Keratinocyte (primary cell): Measurements from ENCODE around the gene LMO3. TPM values are rescaled to one million over a fixed set of nuclear protein-coding genes. Genes with fewer than 3 reads are reported as not detected.

Source experiments
- DNase-seq: peaks from one replicate; pipeline ENCODE4 v3.0.0-alpha.2; 2011; ENCODE audit warnings: low read depth, missing footprints, low spot score
- FAIRE-seq: peaks from 2 replicates; lab custom pipeline; 2011; peaks lifted over from hg19 to GRCh38; lab: Jason Lieb, UNC
- H2AFZ ChIP-seq: 2 replicates; pipeline ENCODE4 v1.6.0; 2012; ENCODE audit warnings: low read length, control low read depth, inconsistent platforms; ENCODE audit not compliant: control insufficient read depth
- H3K27ac ChIP-seq: 2 replicates; pipeline ENCODE4 v1.5.1; 2011; ENCODE audit warnings: low read length; ENCODE audit not compliant: control insufficient read depth, insufficient read depth
- H3K27me3 ChIP-seq: 3 replicates; pipeline ENCODE4 v1.6.0; 2011; ENCODE audit warnings: low read length; ENCODE audit not compliant: control insufficient read depth, insufficient read depth; ENCODE audit errors: extremely low read depth
- H3K36me3 ChIP-seq, 2 experiments: 2 replicates in 1 of 2; 3 replicates in 1 of 2; pipeline ENCODE4 v1.5.1; 2011; ENCODE audit warnings: low read length in 2 of 2, mild to moderate bottlenecking in 1 of 2; ENCODE audit not compliant: control insufficient read depth in 2 of 2, insufficient read depth in 2 of 2; ENCODE audit errors: extremely low read depth in 1 of 2
- H3K4me1 ChIP-seq: 3 replicates; pipeline ENCODE4 v1.5.1; 2011; ENCODE audit warnings: low read length; ENCODE audit not compliant: control insufficient read depth, insufficient read depth; ENCODE audit errors: extremely low read depth
- H3K4me2 ChIP-seq: 3 replicates; pipeline ENCODE4 v1.6.0; 2011; ENCODE audit warnings: low read depth, low read length; ENCODE audit not compliant: control insufficient read depth, insufficient read depth; ENCODE audit errors: extremely low read depth
- H3K4me3 ChIP-seq, 3 experiments: fragments of 200-600 bp in 1 of 3; sonication (generic) in 1 of 3; 2 replicates in 2 of 3; 3 replicates in 1 of 3; pipeline ENCODE4 v1.5.1; 2011 to 2016; ENCODE audit warnings: low read length in 3 of 3, mild to moderate bottlenecking in 3 of 3, control low read depth in 2 of 3, inconsistent platforms in 1 of 3, low read depth in 1 of 3, mixed read lengths in 1 of 3, mixed run types in 1 of 3, moderate library complexity in 1 of 3; ENCODE audit not compliant: control insufficient read depth in 2 of 3, insufficient read depth in 2 of 3; ENCODE audit errors: extremely low read depth in 1 of 3
- H3K79me2 ChIP-seq: 2 replicates; pipeline ENCODE4 v1.6.0; 2012; ENCODE audit warnings: low read length; ENCODE audit not compliant: control insufficient read depth, insufficient read depth
- H3K9ac ChIP-seq: 3 replicates; pipeline ENCODE4 v1.6.0; 2011; ENCODE audit warnings: low read length; ENCODE audit not compliant: control insufficient read depth, insufficient read depth; ENCODE audit errors: extremely low read depth
- H3K9me1 ChIP-seq: 3 replicates; pipeline ENCODE4 v1.6.0; 2011; ENCODE audit warnings: low read length; ENCODE audit not compliant: control insufficient read depth, insufficient read depth; ENCODE audit errors: extremely low read depth
- H3K9me3 ChIP-seq: 2 replicates; pipeline ENCODE4 v1.5.1; 2012; ENCODE audit warnings: low read depth, low read length; ENCODE audit not compliant: control insufficient read depth
- H4K20me1 ChIP-seq: 3 replicates; pipeline ENCODE4 v1.6.0; 2011; ENCODE audit warnings: low read length; ENCODE audit not compliant: control insufficient read depth, insufficient read depth; ENCODE audit errors: extremely low read depth
- CTCF ChIP-seq, 3 experiments: IDR thresholded peaks in 1 of 3; conservative IDR thresholded peaks in 1 of 3; optimal IDR thresholded peaks in 1 of 3; 2 replicates in 2 of 3; 3 replicates in 1 of 3; pipeline versions ENCODE3 to v1.5.1; 2011; ENCODE audit warnings: low read length in 3 of 3, mild to moderate bottlenecking in 3 of 3, moderate library complexity in 2 of 3, control low read depth in 1 of 3, inconsistent platforms in 1 of 3; ENCODE audit not compliant: insufficient read depth in 2 of 3; ENCODE audit errors: extremely low read depth in 1 of 3
- EZH2 ChIP-seq: IDR thresholded peaks from one replicate; pipeline ENCODE4 v1.6.1; 2012; ENCODE audit warnings: inconsistent platforms, mild to moderate bottlenecking, low read length, moderate library complexity
- dilution Hi-C: fragments of 300-500 bp; cut with MboI; formaldehyde crosslinking; loops from one replicate; pipeline ENCODE4 v1.7.0; 2020; ENCODE audit warnings: low sequenced_read_pairs; ENCODE audit not compliant: extremely low pct_ligation_motif_present
- polyA plus RNA-seq, 5 experiments: library from polyadenylated mRNA; depleted of rRNA in 3 of 5; stranded (reverse) in 3 of 5; stranded (forward) in 1 of 5; unstranded in 1 of 5; fragments of >200 nt; gene quantifications; 1 replicate in 1 of 5; 2 replicates in 3 of 5; 3 replicates in 1 of 5; pipeline versions ENCODE4 v1.2.1 to v1.2.3, GENCODE V29; 2011 to 2012; ENCODE audit warnings: missing spikeins in 2 of 5, low read depth in 1 of 5, low replicate concordance in 1 of 5

Gene LMO3
- polyA plus RNA-seq, 1 donor (not counting 4 experiments of a cell fraction or from before 2014, with no cell fraction given), result not detected

- Histone ChIP-seq H3K9me1 (no peaks in the 10 kb centered on the region), H2AFZ (no peak overlapping the region), H3K9ac (no peak overlapping the region), H4K20me1 (no peaks in the 10 kb centered on the region), H3K9me3 (no peaks in the 10 kb centered on the region), H3K27ac (no peak overlapping the region), H3K4me3 (no peak overlapping the region), H3K79me2 (no peaks in the 10 kb centered on the region), H3K4me2 (no peak overlapping the region), H3K27me3 (peaks cover 36% of the 10 kb centered on the region), H3K4me1 (peaks cover 2% of the 10 kb centered on the region), H3K36me3 (no peaks in the 10 kb centered on the region)
- dilution Hi-C loops, result no loop called here
- TF ChIP-seq CTCF (optimal IDR thresholded peaks at IDR 0.05 in 1 of 3, IDR thresholded peaks at IDR 0.05 in 1 of 3, conservative IDR thresholded peaks at IDR 0.05 in 1 of 3; ENCODE audit: extremely low read depth in 1 of 3, insufficient read depth in 2 of 3, low read length in 3 of 3) (no peak), EZH2 (no peak)
- DNase-seq, result no peak
- no peak for FAIRE-seq
These were observed 3.5 kb downstream of the LMO3 start for GRCh38 chr12:16602412-16602811.

GRCh38 chr12:16600525-16600924, 5.4 kb downstream of the LMO3 start:
- H3K4me2 ChIP-seq, result no peak overlapping the region
- H3K9me3 ChIP-seq, result no peaks in the 10 kb centered on the region
- H3K4me3 ChIP-seq, result no peak overlapping the region
- no peak overlapping the region for H3K9ac ChIP-seq
- H3K27me3 ChIP-seq, result peaks cover 17% of the 10 kb centered on the region
- no peaks in the 10 kb centered on the region for H3K79me2 ChIP-seq
- H3K4me1 ChIP-seq, result peaks cover under 1% of the 10 kb centered on the region
- dilution Hi-C loops, result no loop called here
- FAIRE-seq (no peak), DNase-seq (no peak)
- H4K20me1 ChIP-seq, result no peaks in the 10 kb centered on the region
- H2AFZ ChIP-seq, result no peak overlapping the region
- no peak for TF ChIP-seq EZH2
- TF ChIP-seq CTCF (optimal IDR thresholded peaks at IDR 0.05 in 1 of 3, IDR thresholded peaks at IDR 0.05 in 1 of 3, conservative IDR thresholded peaks at IDR 0.05 in 1 of 3; ENCODE audit: extremely low read depth in 1 of 3, insufficient read depth in 2 of 3, low read length in 3 of 3), result no peak
- H3K9me1 ChIP-seq, result no peaks in the 10 kb centered on the region
- H3K27ac ChIP-seq, result no peak overlapping the region
- H3K36me3 ChIP-seq, result no peaks in the 10 kb centered on the region
